ENCODE measurements around the gene PRMT1. TPM values are rescaled to one million over a fixed set of nuclear protein-coding genes. Genes with fewer than 3 reads are reported as not detected.

Gene PRMT1
- total RNA-seq, 1 experiment from 2014 or later: 219 TPM

- no peak for DNase-seq (ENCODE audit: low read depth, low spot score)
- in situ Hi-C loops (cut with HindIII; ENCODE audit: low pct_unique_long_range_greater_than_20kb, low sequenced_read_pairs): no loop called here
- ChIA-PET POLR2A (no interaction called here), CTCF (no interaction called here)
- no TSS peak for BruUV-seq (replicated peaks)
- Histone ChIP-seq H3K36me3 (ENCODE audit: control insufficient read depth, insufficient read depth, low read length) (no peaks in the 10 kb centered on the region), H3K9me3 (ENCODE audit: control insufficient read depth, insufficient read depth, low read depth, low read length) (no peaks in the 10 kb centered on the region), H3K4me3 (ENCODE audit: low read depth in 2 of 2, low read length in 2 of 2) (no peak overlapping the region), H3K27me3 (ENCODE audit: control insufficient read depth, insufficient read depth, low read length) (no peaks in the 10 kb centered on the region), H3K4me1 (ENCODE audit: control insufficient read depth, insufficient read depth, low read length) (0 out of 2 replicates have a peak, but pooled peaks cover 2% of the 10 kb centered on the region), H3K27ac (ENCODE audit: low read length) (no peak overlapping the region)
- intact Hi-C loops (cut with micrococcal nuclease; ENCODE audit: unreplicated experiment): no loop called here
- TF ChIP-seq SIN3A (IDR thresholded peaks at IDR 0.05; ENCODE audit: borderline replicate concordance, insufficient read depth, low read depth, low read length) (no peak), TCF7L2 (IDR thresholded peaks at IDR 0.05; ENCODE audit: low read depth, low read length) (no peak), POLR2AphosphoS5 (IDR thresholded peaks at IDR 0.05; ENCODE audit: low read depth, low read length) (0 out of 2 replicates have a peak, but pooled peaks have one; percentile 6)
- ATAC-seq: peak; percentile 3; the same call in 1 of the 2 replicates
Observed at GRCh38 chr19:49688531-49689132, 11.6 kb downstream of the PRMT1 start.

- H3K27me3 ChIP-seq (ENCODE audit: control insufficient read depth, insufficient read depth, low read length): no peaks in the 10 kb centered on the region
- CTCF ChIA-PET: no interaction called here
- H3K4me3 ChIP-seq (ENCODE audit: low read depth in 2 of 2, low read length in 2 of 2): peak within 1 kb of the TSS in 1 of 2 experiments; percentile 33; a peak in 1 of 4 replicates
- in situ Hi-C loops (cut with HindIII; ENCODE audit: low pct_unique_long_range_greater_than_20kb, low sequenced_read_pairs) (no loop called here), intact Hi-C loops (cut with micrococcal nuclease; ENCODE audit: unreplicated experiment) (no loop called here)
- TF ChIP-seq CTCF (IDR thresholded peaks at IDR 0.05) (no peak), POLR2AphosphoS5 (IDR thresholded peaks at IDR 0.05; ENCODE audit: low read depth, low read length) (0 out of 2 replicates have a peak, but pooled peaks have one; percentile 9)
- H3K36me3 ChIP-seq (ENCODE audit: control insufficient read depth, insufficient read depth, low read length): no peaks in the 10 kb centered on the region
- 0 out of 2 replicates have a peak, but pooled peaks cover 2% of the 10 kb centered on the region for H3K4me1 ChIP-seq (ENCODE audit: control insufficient read depth, insufficient read depth, low read length)
- no TSS peak for BruUV-seq (replicated peaks)
- ATAC-seq (peak; percentile 6; the same call in 1 of the 2 replicates), DNase-seq (ENCODE audit: low read depth, low spot score) (no peak)
- POLR2A ChIA-PET: no interaction called here
- no peaks in the 10 kb centered on the region for H3K9me3 ChIP-seq (ENCODE audit: control insufficient read depth, insufficient read depth, low read depth, low read length)
- H3K27ac ChIP-seq (ENCODE audit: low read length): no peak within 1 kb of the TSS
Observed at GRCh38 chr19:49689133-49690078, 12.3 kb downstream of the PRMT1 start, which contains the start of gene ADM5. ADM5 (plus strand) TSS chr19:49689594; CDS start chr19:49689838, 244 bp downstream.

GRCh38 chr19:49690079-49690655 lies 13.1 kb downstream of the PRMT1 start:
- Histone ChIP-seq H3K4me3 (ENCODE audit: low read depth in 2 of 2, low read length in 2 of 2) (peak overlapping the region in 1 of 2 experiments; percentile 33; a peak in 1 of 4 replicates), H3K36me3 (ENCODE audit: control insufficient read depth, insufficient read depth, low read length) (no peaks in the 10 kb centered on the region), H3K9me3 (ENCODE audit: control insufficient read depth, insufficient read depth, low read depth, low read length) (no peaks in the 10 kb centered on the region), H3K4me1 (ENCODE audit: control insufficient read depth, insufficient read depth, low read length) (0 out of 2 replicates have a peak, but pooled peaks cover 2% of the 10 kb centered on the region), H3K27ac (ENCODE audit: low read length) (no peak overlapping the region), H3K27me3 (ENCODE audit: control insufficient read depth, insufficient read depth, low read length) (no peaks in the 10 kb centered on the region)
- no peak for ATAC-seq
- no TSS peak for BruUV-seq (replicated peaks)
- in situ Hi-C loops (cut with HindIII; ENCODE audit: low pct_unique_long_range_greater_than_20kb, low sequenced_read_pairs): no loop called here
- POLR2A ChIA-PET: no interaction called here
- CTCF ChIA-PET: no interaction called here
- intact Hi-C loops (cut with micrococcal nuclease; ENCODE audit: unreplicated experiment): no loop called here
- TF ChIP-seq SIN3A (IDR thresholded peaks at IDR 0.05; ENCODE audit: borderline replicate concordance, insufficient read depth, low read depth, low read length): no peak
- TF ChIP-seq TCF7L2 (IDR thresholded peaks at IDR 0.05; ENCODE audit: low read depth, low read length): no peak
- no peak for TF ChIP-seq POLR2AphosphoS5 (IDR thresholded peaks at IDR 0.05; ENCODE audit: low read depth, low read length)
- no peak for TF ChIP-seq REST (IDR thresholded peaks at IDR 0.05; ENCODE audit: insufficient read depth in 1 of 2, low read depth in 2 of 2, low read length in 1 of 2)
- TF ChIP-seq CTCF (IDR thresholded peaks at IDR 0.05): no peak
- DNase-seq (ENCODE audit: low read depth, low spot score): no peak
